IMR-90 (cell line): ENCODE data around the gene CCR9. TPM values are rescaled to one million over a fixed set of nuclear protein-coding genes. Genes with fewer than 3 reads are reported as not detected.

Source experiments
- ATAC-seq: fragments of 200-7000 bp; cut with Tn5 transposase; 2 replicates; pipeline ENCODE4 v1.9.1; 2020; ENCODE audit warnings: low read depth, mild to moderate bottlenecking, moderate library complexity
- BruUV-seq: library from RNA; stranded (reverse); fragments of 400-500 nt; replicated peaks from 2 replicates; lab custom pipeline; 2021; lab: Mats Ljungman, UMichigan
- CTCF ChIA-PET: fragments of 300-600 bp; formaldehyde crosslinking; extraction: SDS; loops from one replicate; lab custom pipeline; 2021; ENCODE audit warnings: antibody characterized with exemption; lab: Yijun Ruan, JAX
- POLR2A ChIA-PET: fragments of 300-600 bp; sonication (Branson Sonifier 250); formaldehyde crosslinking; loops from one replicate; lab custom pipeline; 2022; ENCODE audit warnings: antibody characterized with exemption; ENCODE audit not compliant: unreplicated experiment; lab: Charles Lee
- DNase-seq: peaks from one replicate; pipeline ENCODE4 v3.0.0; 2013
- H2AFZ ChIP-seq: replicated peaks from 2 replicates; pipeline ENCODE3; 2013; ENCODE audit warnings: low read length, mild to moderate bottlenecking; ENCODE audit not compliant: poor library complexity
- H2AK5ac ChIP-seq: 2 replicates; pipeline ENCODE4 v1.6.1; 2013; ENCODE audit warnings: low read depth, low read length, inconsistent platforms
- H2AK9ac ChIP-seq: replicated peaks from 2 replicates; pipeline ENCODE3; 2013; ENCODE audit warnings: mild to moderate bottlenecking, low read depth, low read length, moderate library complexity; ENCODE audit not compliant: poor library complexity
- H2BK120ac ChIP-seq: 2 replicates; pipeline ENCODE4 v1.6.1; 2013; ENCODE audit warnings: low read depth, low read length, inconsistent platforms
- H2BK15ac ChIP-seq: 3 replicates; pipeline ENCODE4 v1.6.1; 2013; ENCODE audit warnings: low read depth, low read length, inconsistent platforms
- H2BK20ac ChIP-seq: 2 replicates; pipeline ENCODE4 v1.6.1; 2013; ENCODE audit warnings: low read depth, mild to moderate bottlenecking, inconsistent platforms, low read length, moderate library complexity
- H2BK5ac ChIP-seq: 2 replicates; pipeline ENCODE4 v1.6.1; 2013; ENCODE audit warnings: mild to moderate bottlenecking, low read depth, low read length, inconsistent platforms; ENCODE audit not compliant: poor library complexity, severe bottlenecking
- H3K14ac ChIP-seq: replicated peaks from 2 replicates; pipeline ENCODE4 v1.6.1; 2013; ENCODE audit warnings: low read depth, low read length, inconsistent platforms
- H3K18ac ChIP-seq: 2 replicates; pipeline ENCODE4 v1.6.1; 2013; ENCODE audit warnings: low read depth, low read length, control low read depth
- H3K23ac ChIP-seq: 2 replicates; pipeline ENCODE4 v1.6.1; 2013; ENCODE audit warnings: low read depth, low read length, inconsistent platforms
- H3K27ac ChIP-seq: 2 replicates; pipeline ENCODE4 v1.5.1; 2013; ENCODE audit warnings: mild to moderate bottlenecking, control low read depth, low read length; ENCODE audit not compliant: insufficient read depth
- H3K27me3 ChIP-seq: 2 replicates; pipeline ENCODE4 v1.6.1; 2013; ENCODE audit warnings: low read length; ENCODE audit not compliant: control insufficient read depth, insufficient read depth
- H3K36me3 ChIP-seq: 2 replicates; pipeline ENCODE4 v1.6.1; 2013; ENCODE audit warnings: low read length, mixed read lengths; ENCODE audit not compliant: control insufficient read depth, insufficient read depth
- H3K4ac ChIP-seq: 2 replicates; pipeline ENCODE4 v1.6.1; 2013; ENCODE audit warnings: low read depth, low read length, inconsistent platforms
- H3K4me1 ChIP-seq: 2 replicates; pipeline ENCODE4 v1.6.1; 2013; ENCODE audit warnings: low read length, mixed read lengths; ENCODE audit not compliant: control insufficient read depth, insufficient read depth
- H3K4me2 ChIP-seq: 2 replicates; pipeline ENCODE4 v1.6.1; 2013; ENCODE audit warnings: low read depth, mild to moderate bottlenecking, control low read depth, low read length, moderate library complexity
- H3K4me3 ChIP-seq: 2 replicates; pipeline ENCODE4 v1.5.1; 2013; ENCODE audit warnings: low read depth, mild to moderate bottlenecking, control low read depth, low read length, moderate library complexity; ENCODE audit not compliant: insufficient read depth
- H3K56ac ChIP-seq: 2 replicates; pipeline ENCODE4 v1.6.1; 2013; ENCODE audit warnings: low read length, inconsistent platforms; ENCODE audit not compliant: insufficient read depth; ENCODE audit errors: extremely low read depth
- H3K79me1 ChIP-seq, 2 experiments: 2 replicates each; pipeline ENCODE4 v1.6.1; 2013; ENCODE audit warnings: low read length in 2 of 2, inconsistent platforms in 1 of 2, low read depth in 1 of 2
- H3K9ac ChIP-seq: 2 replicates; pipeline ENCODE4 v1.6.1; 2013; ENCODE audit warnings: low read depth, low read length, control low read depth
- H3K9me1 ChIP-seq: 2 replicates; pipeline ENCODE4 v1.6.1; 2013; ENCODE audit warnings: low read length, inconsistent platforms; ENCODE audit not compliant: insufficient read depth
- H3K9me3 ChIP-seq: 2 replicates; pipeline ENCODE4 v1.6.1; 2013; ENCODE audit warnings: low read length; ENCODE audit not compliant: control insufficient read depth, insufficient read depth
- H4K20me1 ChIP-seq: 2 replicates; pipeline ENCODE4 v1.6.1; 2013; ENCODE audit warnings: low read length, inconsistent platforms; ENCODE audit not compliant: insufficient read depth
- H4K5ac ChIP-seq: 2 replicates; pipeline ENCODE4 v1.6.1; 2013; ENCODE audit warnings: mild to moderate bottlenecking, low read depth, low read length, control low read depth
- H4K8ac ChIP-seq, 2 experiments: 2 replicates each; pipeline ENCODE4 v1.6.1; 2013; ENCODE audit warnings: low read depth in 2 of 2, low read length in 2 of 2, control low read depth in 1 of 2, inconsistent platforms in 1 of 2
- H4K91ac ChIP-seq: 2 replicates; pipeline ENCODE4 v1.6.1; 2013; ENCODE audit warnings: low read depth, low read length, inconsistent platforms; ENCODE audit not compliant: insufficient read depth
- BHLHE40 ChIP-seq: fragments of 150-350 bp; IDR thresholded peaks from 2 replicates; pipeline ENCODE4 v1.6.1; 2016; ENCODE audit warnings: mild to moderate bottlenecking, low read depth, low read length
- CHD1 ChIP-seq: IDR thresholded peaks from 2 replicates; pipeline ENCODE4 v1.6.1; 2012; ENCODE audit warnings: low read depth, low read length, improper control_type of control experiment
- FOS ChIP-seq: fragments of 150-350 bp; IDR thresholded peaks from 2 replicates; pipeline ENCODE4 v1.6.1; 2016; ENCODE audit warnings: low read depth, low read length
- MAFK ChIP-seq: IDR thresholded peaks from 2 replicates; pipeline ENCODE4 v1.6.1; 2012; ENCODE audit warnings: low read depth, low read length, improper control_type of control experiment
- MAZ ChIP-seq: IDR thresholded peaks from 2 replicates; pipeline ENCODE4 v1.6.1; 2012; ENCODE audit warnings: low read depth, mild to moderate bottlenecking, low read length, improper control_type of control experiment, moderate library complexity, borderline replicate concordance
- MXI1 ChIP-seq: IDR thresholded peaks from 2 replicates; pipeline ENCODE4 v1.6.1; 2012; ENCODE audit warnings: low read depth, mild to moderate bottlenecking, low read length, moderate library complexity, borderline replicate concordance
- NFE2L2 ChIP-seq: fragments of 150-350 bp; IDR thresholded peaks from 2 replicates; pipeline ENCODE4 v1.6.1; 2016; ENCODE audit warnings: low read depth, mild to moderate bottlenecking, low read length
- POLR2A ChIP-seq: IDR thresholded peaks from 2 replicates; pipeline ENCODE4 v1.6.1; 2012; ENCODE audit warnings: mild to moderate bottlenecking, low read depth, low read length
- RCOR1 ChIP-seq: IDR thresholded peaks from 2 replicates; pipeline ENCODE4 v1.6.1; 2012; ENCODE audit warnings: mild to moderate bottlenecking, low read length, improper control_type of control experiment; ENCODE audit not compliant: insufficient replicate concordance
- RFX5 ChIP-seq: IDR thresholded peaks from 2 replicates; pipeline ENCODE4 v1.8.0; 2012; ENCODE audit warnings: low read depth, mild to moderate bottlenecking, low read length, moderate library complexity
- SMC3 ChIP-seq: fragments of 150-350 bp; IDR thresholded peaks from 2 replicates; pipeline ENCODE4 v1.6.1; 2016; ENCODE audit warnings: low read depth, mild to moderate bottlenecking, antibody characterized with exemption, low read length, moderate library complexity
- WGBS, 2 experiments: methylation state at CpG; one replicate each; pipeline versions ENCODE4 v1.1.5 to v1.1.7; 2013; ENCODE audit warnings: missing lambda C conversion rate in 2 of 2; ENCODE audit not compliant: insufficient read length in 1 of 2; ENCODE audit errors: extremely low coverage in 2 of 2; 5-methylcytosine and 5-hydroxymethylcytosine counted together
- dilution Hi-C: fragments of 300-500 bp; cut with HindIII; formaldehyde crosslinking; loops from one replicate; pipeline ENCODE4 v1.14.3; 2018; ENCODE audit warnings: low sequenced_read_pairs; ENCODE audit not compliant: unreplicated experiment
- in situ Hi-C: fragments of 300-500 bp; cut with MboI; formaldehyde crosslinking; loops from 3 replicates; pipeline ENCODE4 v1.14.3; 2019; ENCODE audit warnings: low sequenced_read_pairs, inconsistent platforms, mixed read lengths
- intact Hi-C: fragments of 100-400 bp; cut with micrococcal nuclease; formaldehyde crosslinking; loops from 2 replicates; pipeline ENCODE4 v1.10.0; 2022
- polyA plus RNA-seq, 3 experiments: library from polyadenylated mRNA; depleted of rRNA; stranded (reverse); fragments of >200 nt; gene quantifications; 2 replicates each; pipeline ENCODE4 v1.2.3, GENCODE V29; 2012; ENCODE audit warnings: low replicate concordance in 1 of 3
- total RNA-seq: library from RNA; depleted of rRNA; stranded (reverse); fragments of >200 nt; gene quantifications from 2 replicates; pipeline ENCODE4 v1.2.3, GENCODE V29; 2012
- TF ChIP-seq, protein P1 (sequence below): conservative IDR thresholded peaks from 2 replicates; pipeline ENCODE4 v1.5.1; 2012; ENCODE audit warnings: mild to moderate bottlenecking, low read depth, low read length, improper control_type of control experiment
- TF ChIP-seq, protein P2 (sequence below): fragments of 150-350 bp; IDR thresholded peaks from 2 replicates; pipeline ENCODE4 v1.6.1; 2017; ENCODE audit warnings: mild to moderate bottlenecking, antibody characterized with exemption, low read length, low read depth

The CCR9 gene
- total and polyA plus RNA-seq, 2 of the 4 experiments (the other 2 are of a cell fraction): not detected

DNA sequence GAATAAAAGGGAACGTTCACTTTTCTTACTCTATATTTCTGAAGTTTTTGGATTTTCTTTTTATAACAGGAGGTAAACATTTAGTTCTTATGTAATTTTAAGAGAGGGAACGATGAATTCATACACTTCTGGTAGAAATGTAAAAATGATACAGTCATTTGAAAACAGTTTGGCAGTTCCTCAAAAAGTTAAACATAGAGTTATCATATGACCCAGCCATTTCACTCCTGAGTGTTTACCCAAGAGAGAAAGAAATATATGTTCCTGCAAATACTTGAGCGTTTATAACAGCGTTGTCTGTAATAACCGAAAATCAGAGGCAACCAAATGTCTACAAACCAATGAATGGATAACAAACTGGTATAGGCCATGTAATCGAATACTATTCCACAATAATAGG lies 20.8 kb upstream of the CCR9 start:
- no peak overlapping the region for H3K4me3 ChIP-seq
- no peaks in the 10 kb centered on the region for H3K36me3 ChIP-seq
- H2AFZ ChIP-seq: no peak overlapping the region
- H2BK5ac ChIP-seq: no peak overlapping the region
- H2AK9ac ChIP-seq: no peak overlapping the region
- in situ Hi-C loops (no loop called here), dilution Hi-C loops (no loop called here), intact Hi-C loops (no loop called here)
- no peak overlapping the region for H3K14ac ChIP-seq
- H4K5ac ChIP-seq: no peak overlapping the region
- H3K4me1 ChIP-seq: no peaks in the 10 kb centered on the region
- no peak for TF ChIP-seq NFE2L2
- TF ChIP-seq MAFK: no peak
- no peak for TF ChIP-seq CHD1
- TF ChIP-seq, protein P1, sequence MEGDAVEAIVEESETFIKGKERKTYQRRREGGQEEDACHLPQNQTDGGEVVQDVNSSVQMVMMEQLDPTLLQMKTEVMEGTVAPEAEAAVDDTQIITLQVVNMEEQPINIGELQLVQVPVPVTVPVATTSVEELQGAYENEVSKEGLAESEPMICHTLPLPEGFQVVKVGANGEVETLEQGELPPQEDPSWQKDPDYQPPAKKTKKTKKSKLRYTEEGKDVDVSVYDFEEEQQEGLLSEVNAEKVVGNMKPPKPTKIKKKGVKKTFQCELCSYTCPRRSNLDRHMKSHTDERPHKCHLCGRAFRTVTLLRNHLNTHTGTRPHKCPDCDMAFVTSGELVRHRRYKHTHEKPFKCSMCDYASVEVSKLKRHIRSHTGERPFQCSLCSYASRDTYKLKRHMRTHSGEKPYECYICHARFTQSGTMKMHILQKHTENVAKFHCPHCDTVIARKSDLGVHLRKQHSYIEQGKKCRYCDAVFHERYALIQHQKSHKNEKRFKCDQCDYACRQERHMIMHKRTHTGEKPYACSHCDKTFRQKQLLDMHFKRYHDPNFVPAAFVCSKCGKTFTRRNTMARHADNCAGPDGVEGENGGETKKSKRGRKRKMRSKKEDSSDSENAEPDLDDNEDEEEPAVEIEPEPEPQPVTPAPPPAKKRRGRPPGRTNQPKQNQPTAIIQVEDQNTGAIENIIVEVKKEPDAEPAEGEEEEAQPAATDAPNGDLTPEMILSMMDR: no peak
- no peak for TF ChIP-seq MXI1
- no peak for TF ChIP-seq SMC3
- TF ChIP-seq FOS: no peak
- no peak for TF ChIP-seq RFX5
- TF ChIP-seq POLR2A: no peak
- no peak for TF ChIP-seq BHLHE40
- no peak for TF ChIP-seq MAZ
- TF ChIP-seq RCOR1: no peak
- TF ChIP-seq, protein P2, sequence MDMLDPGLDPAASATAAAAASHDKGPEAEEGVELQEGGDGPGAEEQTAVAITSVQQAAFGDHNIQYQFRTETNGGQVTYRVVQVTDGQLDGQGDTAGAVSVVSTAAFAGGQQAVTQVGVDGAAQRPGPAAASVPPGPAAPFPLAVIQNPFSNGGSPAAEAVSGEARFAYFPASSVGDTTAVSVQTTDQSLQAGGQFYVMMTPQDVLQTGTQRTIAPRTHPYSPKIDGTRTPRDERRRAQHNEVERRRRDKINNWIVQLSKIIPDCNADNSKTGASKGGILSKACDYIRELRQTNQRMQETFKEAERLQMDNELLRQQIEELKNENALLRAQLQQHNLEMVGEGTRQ: no peak
- H3K9me1 ChIP-seq: no peaks in the 10 kb centered on the region
- no peak overlapping the region for H4K8ac ChIP-seq
- H3K23ac ChIP-seq: no peak overlapping the region
- no peak overlapping the region for H2BK15ac ChIP-seq
- H3K18ac ChIP-seq: no peak overlapping the region
- ChIA-PET CTCF (no interaction called here), POLR2A (no interaction called here)
- H3K27ac ChIP-seq: no peak overlapping the region
- DNase-seq (no peak), ATAC-seq (no peak)
- H3K9ac ChIP-seq: no peak overlapping the region
- no peak overlapping the region for H2BK120ac ChIP-seq
- BruUV-seq: no TSS peak
- H2BK20ac ChIP-seq: no peak overlapping the region
- no peaks in the 10 kb centered on the region for H3K79me1 ChIP-seq
- no peak overlapping the region for H3K56ac ChIP-seq
- no peak overlapping the region for H2AK5ac ChIP-seq
- H3K4ac ChIP-seq: no peak overlapping the region
- no peak overlapping the region for H4K91ac ChIP-seq
- H3K9me3 ChIP-seq: peaks cover 5% of the 10 kb centered on the region
- H3K27me3 ChIP-seq: peaks cover 45% of the 10 kb centered on the region
- no peaks in the 10 kb centered on the region for H4K20me1 ChIP-seq
- no peak overlapping the region for H3K4me2 ChIP-seq
- WGBS, 2 experiments: no CpG with 5 or more reads among the region's 6 CpGs
